WI38 (cell line): ENCODE results near the gene CYP3A5.
"Not testable (repeated sequence)": the region's sequence is repeated elsewhere in the genome, so short reads cannot be mapped to it uniquely, and the experiment has no call there.

Source experiments
- H3K4me3 ChIP-seq: 2 replicates; pipeline ENCODE4 v1.5.1; 2011; ENCODE audit warnings: low read depth, mild to moderate bottlenecking, control low read depth, low read length
- TF ChIP-seq, protein P1 (sequence below): IDR thresholded peaks from 2 replicates; pipeline ENCODE4 v1.5.1; 2012; ENCODE audit warnings: low read depth, mild to moderate bottlenecking, control low read depth, low read length

Gene CYP3A5

DNA sequence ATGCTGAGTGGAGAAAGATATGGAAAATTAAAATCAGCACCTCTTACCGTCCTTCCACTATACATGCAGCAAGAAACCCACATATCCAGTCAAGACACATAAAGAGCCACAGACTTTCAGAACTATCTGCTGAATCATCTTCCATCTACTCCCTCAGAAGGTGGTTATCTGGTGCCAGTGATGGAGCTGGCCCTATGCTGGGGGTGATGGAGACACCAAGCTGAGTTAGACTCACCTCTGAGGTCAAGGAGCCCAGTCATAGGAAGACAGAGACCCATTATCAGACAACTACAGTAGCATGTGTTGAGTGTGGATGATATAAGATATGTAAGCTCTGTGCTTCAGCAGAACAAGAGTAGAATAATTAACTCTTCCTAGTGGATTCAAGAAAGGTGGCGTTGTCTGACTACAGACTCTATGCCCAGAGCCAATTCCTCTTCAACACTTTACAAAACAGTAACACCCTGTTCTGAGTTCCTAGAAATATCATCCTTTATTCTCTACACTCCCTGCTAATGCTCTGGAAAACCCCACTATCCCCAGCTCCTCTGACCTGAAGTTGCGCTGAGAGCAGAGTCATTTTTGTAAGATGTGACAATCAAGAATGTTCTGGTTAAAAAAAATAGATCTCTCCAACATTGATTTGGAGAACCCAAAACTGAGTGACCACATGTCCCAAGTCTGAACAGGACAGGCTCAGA, 14.3 kb downstream of the CYP3A5 start:
- TF ChIP-seq, protein P1, sequence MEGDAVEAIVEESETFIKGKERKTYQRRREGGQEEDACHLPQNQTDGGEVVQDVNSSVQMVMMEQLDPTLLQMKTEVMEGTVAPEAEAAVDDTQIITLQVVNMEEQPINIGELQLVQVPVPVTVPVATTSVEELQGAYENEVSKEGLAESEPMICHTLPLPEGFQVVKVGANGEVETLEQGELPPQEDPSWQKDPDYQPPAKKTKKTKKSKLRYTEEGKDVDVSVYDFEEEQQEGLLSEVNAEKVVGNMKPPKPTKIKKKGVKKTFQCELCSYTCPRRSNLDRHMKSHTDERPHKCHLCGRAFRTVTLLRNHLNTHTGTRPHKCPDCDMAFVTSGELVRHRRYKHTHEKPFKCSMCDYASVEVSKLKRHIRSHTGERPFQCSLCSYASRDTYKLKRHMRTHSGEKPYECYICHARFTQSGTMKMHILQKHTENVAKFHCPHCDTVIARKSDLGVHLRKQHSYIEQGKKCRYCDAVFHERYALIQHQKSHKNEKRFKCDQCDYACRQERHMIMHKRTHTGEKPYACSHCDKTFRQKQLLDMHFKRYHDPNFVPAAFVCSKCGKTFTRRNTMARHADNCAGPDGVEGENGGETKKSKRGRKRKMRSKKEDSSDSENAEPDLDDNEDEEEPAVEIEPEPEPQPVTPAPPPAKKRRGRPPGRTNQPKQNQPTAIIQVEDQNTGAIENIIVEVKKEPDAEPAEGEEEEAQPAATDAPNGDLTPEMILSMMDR, result no peak

DNA sequence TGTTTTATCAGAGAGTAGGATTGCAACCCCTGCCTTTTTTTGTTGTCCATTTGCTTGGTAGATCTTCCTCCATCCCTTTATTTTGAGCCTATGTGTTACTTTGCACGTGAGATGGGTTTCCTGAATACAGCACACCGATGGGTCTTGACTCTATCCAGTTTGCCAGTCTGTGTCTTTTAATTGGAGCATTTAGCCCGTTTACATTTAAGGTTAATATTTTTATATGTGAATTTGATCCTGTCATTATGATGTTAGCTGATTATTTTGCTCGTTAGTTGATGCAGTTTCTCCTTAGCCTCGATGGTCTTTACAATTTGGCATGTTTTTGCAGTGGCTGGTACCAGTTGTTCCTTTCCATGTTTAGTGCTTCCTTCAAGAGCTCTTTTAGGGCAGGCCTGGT, 21.9 kb downstream of the CYP3A5 start:
- not testable (repeated sequence) for H3K4me3 ChIP-seq

More for the DNA sequence above, 14.3 kb downstream of the CYP3A5 start:
- no peak overlapping the region for H3K4me3 ChIP-seq

DNA sequence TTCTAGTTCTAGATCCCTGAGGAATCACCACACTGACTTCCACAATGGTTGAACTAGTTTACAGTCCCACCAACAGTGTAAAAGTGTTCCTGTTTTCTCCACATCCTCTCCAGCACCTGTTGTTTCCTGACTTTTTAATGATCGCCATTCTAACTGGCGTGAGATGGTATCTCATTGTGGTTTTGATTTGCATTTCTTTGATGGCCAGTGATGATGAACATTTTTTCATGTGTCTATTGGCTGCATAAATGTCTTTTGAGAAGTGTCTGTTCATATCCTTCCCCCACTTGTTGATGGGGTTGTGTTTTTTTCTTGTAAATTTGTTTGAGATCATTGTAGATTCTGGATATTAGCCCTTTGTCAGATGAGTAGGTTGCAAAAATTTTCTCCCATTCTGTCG, 25.2 kb downstream of the CYP3A5 start:
- not testable (repeated sequence) for H3K4me3 ChIP-seq

DNA sequence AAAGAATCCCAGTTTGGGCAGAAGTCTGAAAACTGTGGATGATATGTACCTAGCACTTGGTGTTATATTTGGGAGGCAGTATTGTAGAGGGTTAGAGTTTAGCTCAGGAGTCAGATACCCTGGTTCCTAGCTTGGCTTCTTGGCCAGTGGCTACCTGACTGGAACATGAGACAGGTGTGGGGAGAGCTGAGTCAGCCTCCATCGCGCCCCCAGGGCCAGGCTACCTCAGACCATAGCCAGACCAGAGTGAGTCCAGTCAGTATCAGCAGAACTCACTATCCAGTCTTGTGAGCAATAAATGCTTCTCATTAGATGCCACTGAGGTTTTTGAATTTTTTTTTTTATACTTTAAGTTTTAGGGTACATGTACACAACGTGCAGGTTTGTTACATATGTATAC, 26.0 kb downstream of the CYP3A5 start:
- no peak overlapping the region for H3K4me3 ChIP-seq
- TF ChIP-seq, protein P1, result no peak

DNA sequence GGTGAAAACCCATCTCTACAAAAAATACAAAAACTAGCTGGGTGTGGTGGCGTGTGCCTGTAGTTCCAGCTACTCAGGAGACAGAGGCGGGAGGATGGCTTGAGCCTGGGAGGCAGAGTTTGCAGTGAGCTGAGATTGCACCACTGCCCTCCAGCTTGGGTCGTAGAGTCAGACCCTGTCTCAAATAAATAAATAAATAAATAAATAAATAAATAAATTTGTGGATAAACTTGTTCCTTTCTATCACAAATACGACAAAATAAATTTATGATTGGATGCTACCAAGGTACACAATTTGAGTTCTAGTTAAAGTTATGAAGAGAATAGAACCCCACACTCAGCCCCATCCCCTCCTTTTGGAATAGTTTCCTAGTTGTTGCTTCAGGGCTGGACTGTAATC, 26.5 kb downstream of the CYP3A5 start:
- not testable (repeated sequence) for H3K4me3 ChIP-seq

DNA sequence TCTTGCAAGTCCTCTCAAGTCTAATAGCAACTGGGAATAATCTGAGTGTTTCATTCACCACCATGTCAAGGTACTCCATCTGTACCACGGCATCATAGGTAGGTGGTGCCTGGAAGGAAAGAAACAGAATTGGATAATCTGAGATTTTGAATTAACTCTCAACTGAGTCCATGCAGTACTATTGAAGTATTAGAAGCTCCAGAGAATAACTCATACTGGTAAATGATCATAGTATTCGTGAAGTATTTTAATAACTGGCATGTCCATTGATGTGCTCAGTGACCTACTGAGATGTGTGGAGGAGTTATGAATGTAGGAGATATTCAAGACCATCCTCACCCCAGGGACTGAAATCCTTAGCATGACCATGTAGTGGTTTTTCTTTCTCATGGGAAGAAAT, 27.1 kb downstream of the CYP3A5 start:
- no peak overlapping the region for H3K4me3 ChIP-seq
- TF ChIP-seq, protein P1, result no peak

DNA sequence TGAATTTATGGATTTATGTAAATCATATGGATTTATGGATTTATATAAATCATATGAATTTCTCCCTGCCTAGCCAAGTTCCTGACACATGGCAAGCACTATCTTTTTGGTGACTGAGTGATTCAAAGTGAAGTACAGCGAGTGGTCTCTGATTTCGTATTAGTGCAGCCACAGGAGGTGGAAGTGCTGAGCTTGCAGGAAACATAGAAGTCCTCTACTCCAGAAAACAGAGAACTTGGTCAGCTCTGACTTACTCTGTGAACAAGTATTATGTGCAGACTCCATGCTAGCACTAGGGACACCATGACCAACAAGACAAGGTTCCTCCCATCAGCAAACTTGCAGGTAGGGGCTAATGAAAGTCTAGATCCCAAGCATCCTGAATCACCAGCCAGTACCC, 28.5 kb downstream of the CYP3A5 start:
- TF ChIP-seq, protein P1, result no peak
- no peak overlapping the region for H3K4me3 ChIP-seq

DNA sequence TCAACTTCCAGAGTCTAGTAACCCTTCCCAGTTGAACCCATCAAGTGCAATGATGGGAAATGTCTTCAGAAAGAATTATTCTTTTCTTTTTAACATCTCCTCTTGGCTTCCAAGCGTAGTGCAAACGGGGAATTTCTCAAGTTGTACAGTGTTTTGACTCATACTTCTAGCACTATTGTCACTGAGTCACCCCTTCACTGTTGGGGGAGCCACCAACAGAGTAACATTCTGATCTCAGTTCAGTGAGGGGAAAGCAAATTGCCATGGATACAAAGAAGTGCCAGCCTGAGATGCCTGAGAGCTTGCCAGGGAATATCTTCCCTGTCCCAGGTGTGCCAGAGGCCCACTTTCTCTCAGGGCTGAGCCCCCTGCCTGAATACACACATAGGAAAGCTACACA, 31.0 kb downstream of the CYP3A5 start:
- H3K4me3 ChIP-seq, result no peak overlapping the region
- TF ChIP-seq, protein P1, result no peak

DNA sequence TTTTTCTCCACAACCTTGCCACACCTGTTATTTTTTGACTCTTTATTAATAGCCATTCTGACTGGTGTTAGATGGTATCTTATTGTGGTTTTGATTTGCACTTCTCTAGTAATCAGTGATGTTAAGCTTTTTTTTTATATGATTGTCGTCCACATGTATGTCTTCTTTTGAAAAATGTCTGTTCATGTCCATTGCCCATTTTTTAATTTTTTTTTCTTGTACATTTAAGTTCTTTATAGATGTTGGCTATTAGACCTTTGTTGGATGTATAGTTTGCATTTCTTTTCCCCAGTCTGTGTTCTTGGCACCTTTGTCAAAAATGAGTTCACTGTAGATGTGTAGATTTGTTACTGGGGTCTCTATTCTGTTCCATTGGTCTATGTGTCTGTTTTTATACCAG, 34.2 kb downstream of the CYP3A5 start:
- H3K4me3 ChIP-seq, result no peak overlapping the region
- TF ChIP-seq, protein P1, result no peak
